Activated T-cell treated with anti-CD3 and anti-CD28 coated beads, Interleukin-2, amount 50 U/mL, for 72 hours (primary cell): ENCODE data around the gene ALOX5. TPM values are rescaled to one million over a fixed set of nuclear protein-coding genes. Genes with fewer than 3 reads are reported as not detected.
"Not testable (repeated sequence)": the region's sequence is repeated elsewhere in the genome, so short reads cannot be mapped to it uniquely, and the experiment has no call there.

ENCODE experiments used
- ATAC-seq, 2 donors: fragments of 150-1000 bp; cut with Tn5 transposase; replicated peaks in 1 of 2; 2 replicates each; pipeline ENCODE4 v1.10.0; 2021; ENCODE audit warnings: moderate library complexity in 2 of 2, mild to moderate bottlenecking in 1 of 2
- DNase-seq, 2 donors: peaks; one replicate each; pipeline ENCODE4 v3.0.0; 2021 to 2022; ENCODE audit warnings: mixed read lengths in 1 of 2
- H3K27ac Mint-ChIP-seq: one replicate; pipeline ENCODE4 v1.8.0; 2022; ENCODE audit warnings: mild to moderate bottlenecking, moderate library complexity, mixed read lengths
- H3K27me3 Mint-ChIP-seq: one replicate; pipeline ENCODE4 v1.8.0; 2022; ENCODE audit warnings: low read depth, mixed read lengths
- H3K36me3 Mint-ChIP-seq, 2 donors: one replicate each; pipeline ENCODE4 v1.8.0; 2022; ENCODE audit warnings: mixed read lengths in 2 of 2, mild to moderate bottlenecking in 1 of 2; ENCODE audit not compliant: insufficient read depth in 2 of 2
- H3K4me1 Mint-ChIP-seq: one replicate; pipeline ENCODE4 v1.8.0; 2022; ENCODE audit warnings: low read depth, mixed read lengths
- H3K4me3 Mint-ChIP-seq, 2 donors: one replicate each; pipeline ENCODE4 v1.8.0; 2022; ENCODE audit warnings: mild to moderate bottlenecking in 2 of 2, mixed read lengths in 2 of 2, moderate library complexity in 2 of 2
- H3K9me3 Mint-ChIP-seq, 2 donors: one replicate each; pipeline ENCODE4 v1.8.0; 2022; ENCODE audit warnings: mixed read lengths in 2 of 2
- total RNA-seq, 2 donors: library from RNA; stranded (reverse); gene quantifications; one replicate each; pipeline ENCODE4 v1.2.3, GENCODE V29; 2022

Gene ALOX5
- total RNA-seq, 2 donors from 2014 or later, result 1.5 to 4.0 TPM

GRCh38 chr10:45361983-45362799 is 11.8 kb upstream of the ALOX5 start:
- not testable (repeated sequence) for H3K36me3 Mint-ChIP-seq, H3K9me3 Mint-ChIP-seq, DNase-seq, H3K4me3 Mint-ChIP-seq, ATAC-seq, H3K27ac Mint-ChIP-seq
- Mint-ChIP-seq H3K4me1 (peaks cover 16% of the 10 kb centered on the region), H3K27me3 (peaks cover 12% of the 10 kb centered on the region)

- not testable (repeated sequence) for H3K36me3 Mint-ChIP-seq, H3K27ac Mint-ChIP-seq, H3K9me3 Mint-ChIP-seq, DNase-seq, ATAC-seq, H3K4me1 Mint-ChIP-seq, H3K4me3 Mint-ChIP-seq
- peaks cover 36% of the 10 kb centered on the region for H3K27me3 Mint-ChIP-seq
These were observed 6.4 kb upstream of the ALOX5 start for GRCh38 chr10:45367643-45368042.

GRCh38 chr10:45368181-45368580 is 5.8 kb upstream of the ALOX5 start:
- peaks cover 41% of the 10 kb centered on the region for H3K27me3 Mint-ChIP-seq
- peaks cover 2 to 3% of the 10 kb centered on the region in 2 donors for H3K36me3 Mint-ChIP-seq
- DNase-seq, result no peak
- H3K9me3 Mint-ChIP-seq, result no peaks in the 10 kb centered on the region
- H3K27ac Mint-ChIP-seq, result no peak overlapping the region
- no peak for ATAC-seq
- H3K4me3 Mint-ChIP-seq, result no peak overlapping the region
- peaks cover 5% of the 10 kb centered on the region for H3K4me1 Mint-ChIP-seq

- ATAC-seq, result no peak
- no peak overlapping the region for H3K27ac Mint-ChIP-seq
- H3K4me3 Mint-ChIP-seq, result no peak overlapping the region
- H3K9me3 Mint-ChIP-seq, result no peaks in the 10 kb centered on the region
- peaks cover 44% of the 10 kb centered on the region for H3K27me3 Mint-ChIP-seq
- no peak for DNase-seq
- H3K36me3 Mint-ChIP-seq, result peaks cover 0 to 2% of the 10 kb centered on the region in 2 donors
- peaks cover 11% of the 10 kb centered on the region for H3K4me1 Mint-ChIP-seq
These were observed 3.6 kb upstream of the ALOX5 start for GRCh38 chr10:45370202-45370955.

- no peak overlapping the region for H3K4me3 Mint-ChIP-seq
- H3K27me3 Mint-ChIP-seq, result peaks cover 51% of the 10 kb centered on the region
- H3K4me1 Mint-ChIP-seq, result peaks cover 18% of the 10 kb centered on the region
- ATAC-seq, result no peak
- no peak for DNase-seq
- H3K9me3 Mint-ChIP-seq, result no peaks in the 10 kb centered on the region
- no peak overlapping the region for H3K27ac Mint-ChIP-seq
- peaks cover 0 to 2% of the 10 kb centered on the region in 2 donors for H3K36me3 Mint-ChIP-seq
These were observed 2.5 kb upstream of the ALOX5 start for GRCh38 chr10:45371560-45371959.

- ATAC-seq, result no peak
- H3K36me3 Mint-ChIP-seq, result peaks cover 0 to 2% of the 10 kb centered on the region in 2 donors
- H3K4me3 Mint-ChIP-seq, result peak overlapping the region; percentile 83 to 87
- peaks cover 18% of the 10 kb centered on the region for H3K4me1 Mint-ChIP-seq
- DNase-seq, result no peak
- no peak overlapping the region for H3K27ac Mint-ChIP-seq
- H3K27me3 Mint-ChIP-seq, result peaks cover 58% of the 10 kb centered on the region
- H3K9me3 Mint-ChIP-seq, result no peaks in the 10 kb centered on the region
These were observed 1.6 kb upstream of the ALOX5 start for GRCh38 chr10:45372251-45372951.

GRCh38 chr10:45373003-45373575 is 927 bp upstream of the ALOX5 start:
- peaks cover 18% of the 10 kb centered on the region for H3K4me1 Mint-ChIP-seq
- peak; percentile 23 to 25 for DNase-seq
- peak overlapping the region; percentile 83 to 87 for H3K4me3 Mint-ChIP-seq
- H3K27ac Mint-ChIP-seq, result no peak overlapping the region
- no peaks in the 10 kb centered on the region for H3K9me3 Mint-ChIP-seq
- H3K27me3 Mint-ChIP-seq, result peaks cover 65% of the 10 kb centered on the region
- ATAC-seq, result peak; percentile 61
- H3K36me3 Mint-ChIP-seq, result peaks cover 0 to 2% of the 10 kb centered on the region in 2 donors

- peaks cover 18% of the 10 kb centered on the region for H3K4me1 Mint-ChIP-seq
- H3K27me3 Mint-ChIP-seq, result peaks cover 54% of the 10 kb centered on the region
- peak in 1 of 2 donors; percentile 7 for DNase-seq
- peaks cover 0 to 2% of the 10 kb centered on the region in 2 donors for H3K36me3 Mint-ChIP-seq
- H3K27ac Mint-ChIP-seq, result no peak overlapping the region
- peak in 1 of 2 donors; percentile 40 for ATAC-seq
- no peaks in the 10 kb centered on the region for H3K9me3 Mint-ChIP-seq
- H3K4me3 Mint-ChIP-seq, result peak overlapping the region; percentile 64 to 70
These were observed 485 bp downstream of the ALOX5 start for GRCh38 chr10:45374350-45375052.

GRCh38 chr10:45375101-45375500 is 1.1 kb downstream of the ALOX5 start:
- H3K36me3 Mint-ChIP-seq, result peaks cover 0 to 2% of the 10 kb centered on the region in 2 donors
- H3K4me1 Mint-ChIP-seq, result peaks cover 18% of the 10 kb centered on the region
- DNase-seq, result no peak
- peaks cover 53% of the 10 kb centered on the region for H3K27me3 Mint-ChIP-seq
- ATAC-seq, result no peak
- H3K4me3 Mint-ChIP-seq, result peak overlapping the region; percentile 62 to 70
- H3K9me3 Mint-ChIP-seq, result no peaks in the 10 kb centered on the region
- no peak overlapping the region for H3K27ac Mint-ChIP-seq

- Mint-ChIP-seq H3K4me3 (peak overlapping the region in 1 of 2 donors; percentile 15), H3K9me3 (no peaks in the 10 kb centered on the region), H3K27ac (no peak overlapping the region), H3K4me1 (peaks cover 18% of the 10 kb centered on the region), H3K27me3 (peaks cover 50% of the 10 kb centered on the region), H3K36me3 (peaks cover 0 to 2% of the 10 kb centered on the region in 2 donors)
- ATAC-seq (no peak), DNase-seq (no peak)
These were observed 1.8 kb downstream of the ALOX5 start for GRCh38 chr10:45375716-45376231.

GRCh38 chr10:45376371-45376801 is 2.4 kb downstream of the ALOX5 start:
- Mint-ChIP-seq H3K27ac (no peak overlapping the region), H3K4me3 (no peak overlapping the region)

GRCh38 chr10:45377321-45377720 is 3.3 kb downstream of the ALOX5 start:
- no peak for ATAC-seq
- no peak overlapping the region for H3K4me3 Mint-ChIP-seq
- peaks cover 18% of the 10 kb centered on the region for H3K4me1 Mint-ChIP-seq
- H3K27me3 Mint-ChIP-seq, result peaks cover 38% of the 10 kb centered on the region
- no peak overlapping the region for H3K27ac Mint-ChIP-seq
- DNase-seq, result no peak
- no peaks in the 10 kb centered on the region for H3K9me3 Mint-ChIP-seq
- H3K36me3 Mint-ChIP-seq, result peaks cover 0 to 2% of the 10 kb centered on the region in 2 donors

More at GRCh38 chr10:45376371-45376801, 2.4 kb downstream of the ALOX5 start:
- ATAC-seq, result no peak
- Mint-ChIP-seq H3K36me3 (peaks cover 0 to 2% of the 10 kb centered on the region in 2 donors), H3K27me3 (peaks cover 46% of the 10 kb centered on the region), H3K4me1 (peaks cover 18% of the 10 kb centered on the region), H3K9me3 (no peaks in the 10 kb centered on the region)
- DNase-seq, result no peak
